ENCODE results near the gene BEND7.

BEND7 gene

GRCh38 chr10:13483073-13483472 is 45.7 kb downstream of the BEND7 start:
- H3K4me3 ChIP-seq (ENCODE audit: low read depth, low read length): no peak overlapping the region
- no peak for TF ChIP-seq CTCF (IDR thresholded peaks at IDR 0.05; ENCODE audit: borderline replicate concordance, insufficient read depth, low read depth, low read length)

- no peak overlapping the region for H3K4me3 ChIP-seq (ENCODE audit: low read depth, low read length)
- no peak for TF ChIP-seq CTCF (IDR thresholded peaks at IDR 0.05; ENCODE audit: borderline replicate concordance, insufficient read depth, low read depth, low read length)
Observed at GRCh38 chr10:13481690-13482089, 47.1 kb downstream of the BEND7 start.

GRCh38 chr10:13475124-13475523 is 53.7 kb downstream of the BEND7 start:
- no peak overlapping the region for H3K4me3 ChIP-seq (ENCODE audit: low read depth, low read length)
- no peak for TF ChIP-seq CTCF (IDR thresholded peaks at IDR 0.05; ENCODE audit: borderline replicate concordance, insufficient read depth, low read depth, low read length)

DNA sequence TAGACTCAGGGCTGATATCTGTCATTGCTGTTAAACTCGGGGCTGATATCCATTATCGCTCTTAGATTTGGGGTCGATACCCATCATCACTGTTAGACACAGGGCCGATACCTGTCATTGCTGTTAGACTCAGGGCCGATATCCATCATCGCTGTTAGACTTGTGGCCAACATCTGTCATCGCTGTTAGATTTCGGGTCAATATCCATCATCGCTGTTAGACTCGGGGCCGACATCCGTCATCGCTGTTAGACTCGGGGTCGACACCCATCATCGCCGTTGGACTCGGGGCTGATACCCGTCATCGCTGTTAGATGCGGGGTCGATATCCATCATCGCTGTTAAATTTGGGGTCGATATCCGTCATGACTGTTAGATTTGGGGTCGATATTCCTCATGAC is 54.8 kb downstream of the BEND7 start:
- TF ChIP-seq CTCF (IDR thresholded peaks at IDR 0.05; ENCODE audit: borderline replicate concordance, insufficient read depth, low read depth, low read length): no peak
- H3K4me3 ChIP-seq (ENCODE audit: low read depth, low read length): no peak overlapping the region

DNA sequence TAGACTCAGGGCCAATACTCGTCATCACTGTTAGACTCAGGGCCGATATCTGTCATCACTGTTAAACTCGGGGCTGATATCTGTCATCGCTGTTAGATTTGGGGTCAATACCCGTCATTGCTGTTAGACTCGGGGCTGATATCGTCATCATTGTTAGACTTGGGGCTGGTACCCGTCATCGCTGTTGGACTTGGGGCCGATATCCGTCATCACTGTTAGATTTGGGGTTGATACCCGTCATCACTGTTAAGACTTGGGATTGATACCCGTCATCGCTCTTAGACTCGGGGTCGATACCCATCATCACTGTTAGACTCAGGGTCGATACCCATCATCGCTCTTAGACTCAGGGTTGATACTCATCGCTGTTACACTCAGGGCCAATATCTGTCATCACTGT is 56.5 kb downstream of the BEND7 start:
- no peak overlapping the region for H3K4me3 ChIP-seq (ENCODE audit: low read depth, low read length)
- TF ChIP-seq CTCF (IDR thresholded peaks at IDR 0.05; ENCODE audit: borderline replicate concordance, insufficient read depth, low read depth, low read length): no peak

DNA sequence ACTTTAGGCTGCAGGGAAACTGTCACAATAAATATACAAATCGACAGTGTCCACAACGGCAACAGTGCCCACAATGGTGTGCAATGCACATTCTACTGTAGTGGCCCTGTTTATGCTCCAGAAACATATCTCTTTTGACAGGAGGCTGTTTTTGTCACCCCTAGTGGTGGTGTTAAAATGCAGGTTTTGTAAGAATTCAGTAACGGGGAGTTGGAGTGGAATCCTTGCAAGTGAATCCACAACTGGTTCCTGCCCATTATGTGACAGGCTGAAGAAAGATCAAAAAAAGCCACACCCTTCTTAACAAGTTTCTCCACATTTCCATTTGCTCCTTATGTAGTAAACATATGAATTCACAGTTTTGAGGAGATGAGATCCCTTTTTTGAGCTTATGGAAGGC is 58.5 kb downstream of the BEND7 start:
- H3K4me3 ChIP-seq (ENCODE audit: low read depth, low read length): no peak overlapping the region
- peak; percentile 20; the same call in 1 of the 2 replicates for TF ChIP-seq CTCF (IDR thresholded peaks at IDR 0.05; ENCODE audit: borderline replicate concordance, insufficient read depth, low read depth, low read length)

DNA sequence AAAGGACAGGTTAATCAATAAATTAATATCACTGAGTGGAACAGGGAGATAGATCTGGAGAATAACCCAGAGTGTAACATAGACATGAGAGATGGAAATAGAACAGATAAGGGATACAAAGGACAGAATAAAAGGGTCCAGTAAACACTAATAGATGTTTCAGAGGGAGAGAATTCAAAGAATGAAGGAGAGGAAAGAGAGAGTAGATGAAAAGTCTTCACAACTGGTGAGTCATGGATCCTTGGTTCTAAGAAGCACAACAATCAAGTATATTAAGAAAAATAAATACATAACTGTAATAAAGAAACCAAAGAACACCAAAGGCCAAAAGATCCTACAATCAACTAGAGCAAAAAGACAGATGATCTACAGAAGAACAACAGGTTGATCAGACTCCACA is 66.3 kb downstream of the BEND7 start:
- no peak overlapping the region for H3K4me3 ChIP-seq (ENCODE audit: low read depth, low read length)
- TF ChIP-seq CTCF (IDR thresholded peaks at IDR 0.05; ENCODE audit: borderline replicate concordance, insufficient read depth, low read depth, low read length): no peak

Data from GM12875 (cell line).